C4-2B (cell line): ENCODE measurements around the gene ZNF711.
"Not testable (repeated sequence)": the region's sequence is repeated elsewhere in the genome, so short reads cannot be mapped to it uniquely, and the experiment has no call there.

ENCODE experiments used
- H3K27ac ChIP-seq: fragments of 450-650 bp; 2 replicates; pipeline ENCODE4 v1.5.1; 2017
- ZFX ChIP-seq: fragments of 450-650 bp; IDR thresholded peaks from 2 replicates; pipeline ENCODE4 v1.6.1; 2017
- TF ChIP-seq, protein P1 (sequence below): fragments of 450-650 bp; conservative IDR thresholded peaks from 2 replicates; pipeline ENCODE4 v1.5.1; 2017; ENCODE audit warnings: mild to moderate bottlenecking

Gene ZNF711

DNA sequence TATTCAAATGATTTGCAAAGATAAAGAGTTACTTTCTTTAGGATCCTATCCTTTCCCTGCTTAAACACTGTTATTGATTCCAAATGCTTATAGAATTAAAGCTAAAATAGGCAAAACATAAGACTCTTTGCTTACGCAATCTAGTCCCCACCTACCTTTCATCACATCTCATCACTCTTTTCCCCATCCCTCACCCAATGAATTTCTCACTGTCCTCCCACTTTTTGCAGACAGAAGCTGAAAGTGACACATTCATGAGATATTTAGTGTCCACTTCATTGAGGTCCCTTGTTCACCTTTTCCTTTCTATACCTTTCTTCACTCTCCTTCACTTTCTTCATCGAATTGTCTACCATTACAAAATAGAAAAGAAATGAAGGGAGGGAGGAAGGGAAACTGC, 636 bp upstream of the ZNF711 start:
- TF ChIP-seq, protein P1, sequence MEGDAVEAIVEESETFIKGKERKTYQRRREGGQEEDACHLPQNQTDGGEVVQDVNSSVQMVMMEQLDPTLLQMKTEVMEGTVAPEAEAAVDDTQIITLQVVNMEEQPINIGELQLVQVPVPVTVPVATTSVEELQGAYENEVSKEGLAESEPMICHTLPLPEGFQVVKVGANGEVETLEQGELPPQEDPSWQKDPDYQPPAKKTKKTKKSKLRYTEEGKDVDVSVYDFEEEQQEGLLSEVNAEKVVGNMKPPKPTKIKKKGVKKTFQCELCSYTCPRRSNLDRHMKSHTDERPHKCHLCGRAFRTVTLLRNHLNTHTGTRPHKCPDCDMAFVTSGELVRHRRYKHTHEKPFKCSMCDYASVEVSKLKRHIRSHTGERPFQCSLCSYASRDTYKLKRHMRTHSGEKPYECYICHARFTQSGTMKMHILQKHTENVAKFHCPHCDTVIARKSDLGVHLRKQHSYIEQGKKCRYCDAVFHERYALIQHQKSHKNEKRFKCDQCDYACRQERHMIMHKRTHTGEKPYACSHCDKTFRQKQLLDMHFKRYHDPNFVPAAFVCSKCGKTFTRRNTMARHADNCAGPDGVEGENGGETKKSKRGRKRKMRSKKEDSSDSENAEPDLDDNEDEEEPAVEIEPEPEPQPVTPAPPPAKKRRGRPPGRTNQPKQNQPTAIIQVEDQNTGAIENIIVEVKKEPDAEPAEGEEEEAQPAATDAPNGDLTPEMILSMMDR: no peak
- TF ChIP-seq ZFX: no peak
- no peak overlapping the region for H3K27ac ChIP-seq

DNA sequence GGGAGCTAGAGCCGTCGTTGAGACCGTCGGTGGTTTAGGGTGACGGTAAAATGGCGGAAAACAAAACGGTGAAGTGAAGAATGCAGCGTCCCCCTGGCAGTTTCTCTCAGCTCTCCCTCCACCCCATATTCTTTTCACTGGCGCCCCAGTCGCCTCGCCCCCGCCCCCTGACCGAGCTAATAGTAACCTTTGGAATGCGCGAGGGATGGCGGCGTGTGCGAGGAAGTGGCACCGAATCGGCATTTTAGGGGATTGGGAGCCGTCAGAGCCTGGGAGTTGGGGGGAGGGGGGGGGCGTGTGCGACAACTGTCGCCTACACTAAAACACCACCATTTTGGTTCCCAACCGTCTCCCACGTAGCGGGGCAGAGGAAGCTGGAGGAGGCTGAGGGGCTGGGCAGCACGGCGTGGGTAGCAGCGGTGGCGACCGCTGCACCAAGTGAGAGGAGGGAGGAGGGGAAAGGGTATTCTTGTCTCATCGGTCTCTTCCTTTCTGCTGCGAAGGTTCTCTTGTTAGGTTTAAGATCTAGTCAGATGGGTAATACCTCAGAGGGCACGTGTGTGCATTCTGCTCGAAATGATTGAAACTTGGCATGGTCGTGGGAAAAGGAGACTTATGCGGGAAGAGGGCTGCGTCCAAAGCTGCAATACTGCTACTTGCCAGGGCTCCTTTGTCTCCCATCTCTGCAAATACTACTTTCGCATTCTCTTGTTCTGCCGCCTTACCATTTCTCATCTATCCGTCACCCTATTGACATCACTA, 840 bp downstream of the ZNF711 start:
- TF ChIP-seq, protein P1: no peak
- TF ChIP-seq ZFX: no peak
- H3K27ac ChIP-seq: no peak overlapping the region

DNA sequence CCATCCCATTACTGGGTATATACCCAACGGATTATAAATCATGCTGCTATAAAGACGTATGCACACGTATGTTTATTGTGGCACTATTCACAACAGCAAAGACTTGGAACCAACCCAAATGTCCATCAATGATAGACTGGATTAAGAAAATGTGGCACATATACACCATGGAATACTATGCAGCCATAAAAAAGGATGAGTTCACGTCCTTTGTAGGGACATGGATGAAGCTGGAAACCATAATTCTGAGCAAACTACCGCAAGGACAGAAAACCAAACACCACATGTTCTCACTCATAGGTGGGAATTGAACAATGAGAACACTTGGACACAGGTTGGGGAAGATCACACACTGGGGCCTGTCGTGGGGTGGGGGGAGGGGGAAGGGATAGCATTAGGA, 41.5 kb downstream of the ZNF711 start:
- H3K27ac ChIP-seq: not testable (repeated sequence)

DNA sequence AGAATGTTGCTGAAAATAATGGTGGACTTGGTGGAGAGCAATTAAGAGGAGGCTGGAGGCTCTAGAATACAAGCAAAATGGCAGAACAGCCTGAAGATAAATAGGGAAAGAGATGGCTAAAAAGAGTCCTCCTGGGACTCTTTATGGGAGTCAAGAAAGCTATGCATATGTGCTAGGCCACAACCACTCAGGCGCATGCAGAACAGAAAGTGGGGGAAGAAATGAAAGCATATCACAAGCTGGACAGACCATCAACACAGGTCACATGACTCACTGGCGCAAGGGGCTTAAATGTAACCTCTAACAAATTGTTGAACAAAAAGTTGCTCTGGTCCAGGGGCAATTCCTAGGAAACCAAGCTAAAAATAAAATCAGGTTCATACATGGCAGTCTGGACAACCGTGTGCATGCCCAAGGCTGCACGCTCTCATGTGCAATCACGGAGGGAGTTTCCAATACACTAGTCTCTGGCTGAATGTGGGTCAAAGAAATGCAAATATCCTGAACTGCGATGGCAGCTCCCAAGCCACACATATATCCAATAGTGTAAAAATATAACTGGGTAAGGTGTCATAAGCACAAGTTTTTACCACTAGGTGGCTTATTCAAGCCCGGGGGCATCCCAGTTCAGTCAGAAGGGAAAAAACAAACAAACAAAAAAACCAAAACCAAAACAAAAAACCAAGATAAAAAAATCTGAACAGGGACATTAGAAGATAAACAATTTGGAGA, 45.4 kb downstream of the ZNF711 start:
- TF ChIP-seq, protein P1: peak; percentile 33
- TF ChIP-seq ZFX: no peak
- no peak overlapping the region for H3K27ac ChIP-seq

DNA sequence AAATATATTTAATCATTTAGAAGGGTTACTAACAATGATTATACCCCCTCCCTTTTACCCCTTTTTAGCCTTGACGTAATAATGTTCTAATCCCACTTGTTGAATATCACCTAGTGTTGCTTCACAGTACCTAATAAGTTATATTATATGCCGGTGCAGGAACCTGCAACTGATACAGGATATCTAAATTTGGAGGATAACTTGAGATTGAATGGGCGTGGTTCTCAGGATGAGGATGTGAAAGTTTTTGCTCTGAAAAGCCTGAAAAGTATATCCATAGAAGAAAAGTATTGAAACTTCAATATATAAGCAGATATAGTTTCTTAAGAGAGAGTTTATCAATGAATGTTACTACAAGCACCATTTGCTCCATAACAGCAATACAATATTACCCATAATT, 59.8 kb downstream of the ZNF711 start:
- H3K27ac ChIP-seq: no peak overlapping the region
- no peak for TF ChIP-seq ZFX
- TF ChIP-seq, protein P1: no peak

DNA sequence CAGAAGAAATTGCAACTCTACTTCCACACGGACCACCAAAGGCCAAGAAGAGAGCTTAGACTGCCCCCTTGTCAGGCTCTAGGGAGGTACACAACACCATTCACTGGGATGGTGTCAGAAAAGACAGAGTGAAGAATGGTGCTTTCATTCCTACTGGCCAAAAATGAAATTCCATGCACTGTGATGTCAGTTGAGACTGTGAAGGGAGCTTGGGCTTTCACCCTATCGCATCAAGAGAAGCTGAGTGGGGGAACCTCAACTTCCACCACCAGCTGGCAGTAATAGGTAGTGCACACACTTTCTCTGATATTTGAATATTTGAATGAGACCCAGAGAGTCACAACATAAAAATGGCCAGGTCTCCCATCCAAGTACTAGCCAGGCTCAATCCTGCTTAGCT, 65.9 kb downstream of the ZNF711 start:
- TF ChIP-seq, protein P1: peak; percentile 13; the same call in 1 of the 2 replicates
- TF ChIP-seq ZFX: no peak
- H3K27ac ChIP-seq: no peak overlapping the region

DNA sequence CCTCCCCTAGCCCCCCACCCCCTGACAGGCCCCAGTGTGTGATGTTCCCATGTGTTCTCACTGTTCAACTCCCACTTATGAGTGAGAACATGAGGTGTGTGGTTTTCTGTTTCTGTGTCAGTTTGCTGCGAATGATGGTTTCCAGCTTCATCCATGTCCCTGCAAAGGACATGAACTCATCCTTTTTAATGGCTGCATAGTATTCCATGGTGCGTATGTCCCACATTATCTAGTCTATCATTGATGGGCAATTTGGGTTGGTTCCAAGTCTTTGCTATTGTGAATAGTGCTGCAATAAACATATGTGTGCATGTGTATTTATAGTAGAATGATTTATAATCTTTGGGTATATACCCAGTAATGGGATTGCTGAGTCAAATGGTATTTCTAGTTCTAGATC, 67.6 kb downstream of the ZNF711 start:
- H3K27ac ChIP-seq: not testable (repeated sequence)
